Endothelial cell of umbilical vein (primary cell): ENCODE measurements around the gene MAD2L2. TPM values are rescaled to one million over a fixed set of nuclear protein-coding genes. Genes with fewer than 3 reads are reported as not detected.

ENCODE experiments used
- BruUV-seq: library from RNA; stranded (reverse); fragments of 400-500 nt; replicated peaks from 2 replicates; lab custom pipeline; 2021; lab: Mats Ljungman, UMichigan
- CTCF ChIA-PET: fragments of 300-600, 350-600 bp; sonication (Branson Sonifier 250); formaldehyde crosslinking; loops from one replicate; lab custom pipeline; 2021; ENCODE audit warnings: antibody characterized with exemption, inconsistent platforms; lab: Charles Lee
- POLR2A ChIA-PET: fragments of 300-600, 350-600 bp; sonication (Branson Sonifier 250); formaldehyde crosslinking; loops from one replicate; lab custom pipeline; 2021; ENCODE audit warnings: antibody characterized with exemption, inconsistent platforms; lab: Charles Lee
- DNase-seq: peaks from one replicate; pipeline ENCODE4 v3.0.0-alpha.2; 2011; ENCODE audit warnings: low read depth, low spot score
- FAIRE-seq: peaks from 2 replicates; lab custom pipeline; 2011; peaks lifted over from hg19 to GRCh38; lab: Jason Lieb, UNC
- H2AFZ ChIP-seq: 2 replicates; pipeline ENCODE4 v1.6.0; 2012; ENCODE audit warnings: low read depth, low read length, control low read depth, inconsistent platforms
- H3K27ac ChIP-seq: 2 replicates; pipeline ENCODE4 v1.5.1; 2011; ENCODE audit warnings: low read depth, mild to moderate bottlenecking, control low read depth, low read length, moderate library complexity; ENCODE audit not compliant: insufficient read depth
- H3K27me3 ChIP-seq, 2 experiments: 2 replicates each; pipeline versions ENCODE4 v1.6.0 to v1.6.1; 2011; ENCODE audit warnings: low read length in 2 of 2, mixed read lengths in 1 of 2; ENCODE audit not compliant: control insufficient read depth in 2 of 2, insufficient read depth in 2 of 2
- H3K36me3 ChIP-seq, 2 experiments: 2 replicates in 1 of 2; 3 replicates in 1 of 2; pipeline ENCODE4 v1.5.1; 2011; ENCODE audit warnings: low read length in 2 of 2, mild to moderate bottlenecking in 1 of 2, moderate library complexity in 1 of 2; ENCODE audit not compliant: control insufficient read depth in 2 of 2, insufficient read depth in 2 of 2; ENCODE audit errors: extremely low read depth in 1 of 2
- H3K4me1 ChIP-seq: 3 replicates; pipeline ENCODE4 v1.5.1; 2011; ENCODE audit warnings: mild to moderate bottlenecking, low read length; ENCODE audit not compliant: control insufficient read depth, insufficient read depth; ENCODE audit errors: extremely low read depth
- H3K4me2 ChIP-seq: 2 replicates; pipeline ENCODE4 v1.6.1; 2011; ENCODE audit warnings: low read length, control low read depth, mixed read lengths; ENCODE audit not compliant: insufficient read depth
- H3K4me3 ChIP-seq, 3 experiments: fragments of 200-600 bp in 1 of 3; sonication (generic), shearing (Covaris generic) in 1 of 3; replicated peaks in 1 of 3; 2 replicates each; pipeline ENCODE4 v1.5.1; 2011 to 2016; ENCODE audit warnings: control low read depth in 3 of 3, low read length in 3 of 3, mild to moderate bottlenecking in 2 of 3, inconsistent platforms in 1 of 3, low read depth in 1 of 3, moderate library complexity in 1 of 3; ENCODE audit not compliant: insufficient read depth in 1 of 3
- H3K79me2 ChIP-seq: 2 replicates; pipeline ENCODE4 v1.6.0; 2012; ENCODE audit warnings: low read length, inconsistent platforms; ENCODE audit not compliant: control insufficient read depth, insufficient read depth
- H3K9ac ChIP-seq: replicated peaks from 2 replicates; pipeline ENCODE3; 2011; ENCODE audit warnings: low read length, control low read depth; ENCODE audit not compliant: insufficient read depth; ENCODE audit errors: extremely low read depth
- H3K9me1 ChIP-seq: replicated peaks from 3 replicates; pipeline ENCODE4 v1.6.0; 2011; ENCODE audit warnings: mild to moderate bottlenecking, low read length; ENCODE audit not compliant: control insufficient read depth, insufficient read depth; ENCODE audit errors: extremely low read depth
- H3K9me3 ChIP-seq: replicated peaks from 2 replicates; pipeline ENCODE4 v1.5.1; 2012; ENCODE audit warnings: low read length, inconsistent platforms; ENCODE audit not compliant: control insufficient read depth, insufficient read depth
- H4K20me1 ChIP-seq: replicated peaks from 2 replicates; pipeline ENCODE3; 2011; ENCODE audit warnings: mild to moderate bottlenecking, low read length; ENCODE audit not compliant: control insufficient read depth, insufficient read depth; ENCODE audit errors: extremely low read depth
- CTCF ChIP-seq, 2 donors: IDR thresholded peaks; 1 replicate in 1 of 2; 2 replicates in 1 of 2; pipeline ENCODE4 v1.5.1; 2011; ENCODE audit warnings: low read length in 2 of 2, mild to moderate bottlenecking in 2 of 2, moderate library complexity in 2 of 2, control low read depth in 1 of 2, inconsistent platforms in 1 of 2, low read depth in 1 of 2; ENCODE audit not compliant: insufficient read depth in 1 of 2; ENCODE audit errors: extremely low read depth in 1 of 2
- EZH2 ChIP-seq: IDR thresholded peaks from 2 replicates; pipeline ENCODE4 v1.6.1; 2012; ENCODE audit warnings: borderline replicate concordance, low read depth, mild to moderate bottlenecking, moderate library complexity, low read length, inconsistent platforms; ENCODE audit not compliant: severe bottlenecking
- FOS ChIP-seq: IDR thresholded peaks from 2 replicates; pipeline ENCODE4 v1.6.1; 2011; ENCODE audit warnings: mild to moderate bottlenecking, low read length, moderate library complexity, borderline replicate concordance; ENCODE audit not compliant: insufficient read depth
- GATA2 ChIP-seq: IDR thresholded peaks from 2 replicates; pipeline ENCODE4 v1.7.0; 2011; ENCODE audit warnings: low read depth, mild to moderate bottlenecking, moderate library complexity, mixed read lengths, low read length; ENCODE audit not compliant: insufficient read length, insufficient read depth
- JUN ChIP-seq: IDR thresholded peaks from 2 replicates; pipeline ENCODE4 v1.6.1; 2011; ENCODE audit warnings: borderline replicate concordance, low read depth; ENCODE audit not compliant: insufficient read length, insufficient read depth
- MAX ChIP-seq: IDR thresholded peaks from 2 replicates; pipeline ENCODE4 v1.6.1; 2011; ENCODE audit not compliant: insufficient read depth, insufficient read length
- MYC ChIP-seq: IDR thresholded peaks from one replicate; pipeline ENCODE4 v1.6.1; 2011; ENCODE audit warnings: mild to moderate bottlenecking, low read depth, low read length
- POLR2A ChIP-seq: IDR thresholded peaks from 2 replicates; pipeline ENCODE4 v1.6.1; 2012; ENCODE audit warnings: low read depth, mild to moderate bottlenecking, control low read depth, low read length
- POLR2AphosphoS5 ChIP-seq: IDR thresholded peaks from 2 replicates; pipeline ENCODE4 v1.6.1; 2012; ENCODE audit warnings: low read depth, mild to moderate bottlenecking, control low read depth, low read length, moderate library complexity; ENCODE audit not compliant: insufficient read depth
- dilution Hi-C: fragments of 300-500 bp; cut with MboI; formaldehyde crosslinking; loops from one replicate; pipeline ENCODE4 v1.15.0; 2019; ENCODE audit warnings: low sequenced_read_pairs; ENCODE audit not compliant: extremely low pct_ligation_motif_present
- intact Hi-C: fragments of 100-400 bp; cut with micrococcal nuclease; formaldehyde crosslinking; loops from one replicate; pipeline ENCODE4 v1.10.0; 2022
- polyA plus RNA-seq, 4 experiments: library from polyadenylated mRNA; depleted of rRNA in 3 of 4; stranded (reverse) in 3 of 4; unstranded in 1 of 4; fragments of >200 nt; gene quantifications; 2 replicates each; pipeline versions ENCODE4 v1.2.1 to v1.2.3, GENCODE V29; 2011 to 2012; ENCODE audit warnings: missing spikeins in 1 of 4
- total RNA-seq: library from RNA; stranded (reverse); gene quantifications from 2 replicates; pipeline ENCODE4 v1.2.3, GENCODE V29; 2021

MAD2L2 gene
- total and polyA plus RNA-seq, 2 donors (not counting 3 experiments of a cell fraction or from before 2014, with no cell fraction given), result 35.9 to 74.2 TPM

- Histone ChIP-seq H3K79me2 (no peaks in the 10 kb centered on the region), H3K36me3 (peaks cover 0 to 14% of the 10 kb centered on the region in 2 experiments), H3K27ac (no peak overlapping the region), H2AFZ (no peak overlapping the region), H3K4me3 (no peak overlapping the region), H4K20me1 (no peaks in the 10 kb centered on the region), H3K4me1 (peaks cover 5% of the 10 kb centered on the region), H3K27me3 (no peaks in the 10 kb centered on the region), H3K9ac (no peak overlapping the region), H3K9me1 (no peaks in the 10 kb centered on the region), H3K4me2 (no peak overlapping the region), H3K9me3 (no peaks in the 10 kb centered on the region)
- DNase-seq, result no peak
- dilution Hi-C loops, result no loop called here
- CTCF ChIA-PET, result interaction anchor here (0.5 to 1.6 kb wide), 3 partner anchors 13 to 469 kb away, joined by 3 to 5 read pairs (median 4); partner anchors contain the start of gene FBXO6
- POLR2A ChIA-PET, result no interaction called here
- TF ChIP-seq POLR2AphosphoS5, result no peak
- TF ChIP-seq POLR2A, result no peak
- no peak for TF ChIP-seq CTCF (IDR thresholded peaks at IDR 0.05; ENCODE audit: extremely low read depth in 1 of 2, insufficient read depth in 1 of 2, low read depth in 1 of 2, low read length in 2 of 2)
- no peak for TF ChIP-seq MYC
- no peak for TF ChIP-seq GATA2
- TF ChIP-seq FOS, result no peak
- TF ChIP-seq JUN, result no peak
- no peak for TF ChIP-seq EZH2
- TF ChIP-seq MAX, result no peak
- intact Hi-C loops, result no loop called here
- no TSS peak for BruUV-seq
- FAIRE-seq, result no peak
Observed at GRCh38 chr1:11676386-11677103, 4.4 kb downstream of the MAD2L2 start.
